ENCODE measurements around the gene GRID2. TPM values are rescaled to one million over a fixed set of nuclear protein-coding genes. Genes with fewer than 3 reads are reported as not detected.

Gene GRID2
- total and polyA plus RNA-seq, 8 donors, result 0.39 TPM; not detected in 7

GRCh38 chr4:92304606-92305005, 840 bp downstream of the GRID2 start:
- peaks cover 0 to 19% (median 0%) of the 10 kb centered on the region in 4 donors for H3K27me3 ChIP-seq
- FAIRE-seq (no peak), ATAC-seq (peak in 3 of 4 donors; percentile 9 to 29 (median 12)), DNase-seq (no peak)
- WGBS, 2 donors, result 6 to 10% methylated on average over 18 of the region's 18 CpGs
- intact Hi-C loops (cut with DNase I), result no loop called here
- no peaks in the 10 kb centered on the region for H3K9me3 ChIP-seq
- peaks cover 2 to 8% (median 4%) of the 10 kb centered on the region in 3 donors for H3K4me1 ChIP-seq
- TF ChIP-seq CTCF (IDR thresholded peaks at IDR 0.05), result no peak
- H3K4me3 ChIP-seq, result peak overlapping the region in 1 of 4 donors; percentile 52
- no peak overlapping the region for H3K27ac ChIP-seq
- no peaks in the 10 kb centered on the region for H3K36me3 ChIP-seq

GRCh38 chr4:92305148-92305877, 1.5 kb downstream of the GRID2 start:
- ATAC-seq (peak; percentile 79 to 91 (median 86)), DNase-seq (peak; percentile 21 to 80 (median 38)), FAIRE-seq (no peak)
- TF ChIP-seq CTCF (IDR thresholded peaks at IDR 0.05), result no peak
- Histone ChIP-seq H3K4me3 (peak overlapping the region; percentile 5 to 52 (median 18)), H3K27ac (no peak overlapping the region), H3K27me3 (peaks cover 0 to 23% (median 1%) of the 10 kb centered on the region in 4 donors), H3K4me1 (peaks cover 2 to 8% (median 4%) of the 10 kb centered on the region in 3 donors), H3K36me3 (no peaks in the 10 kb centered on the region), H3K9me3 (no peaks in the 10 kb centered on the region)
- intact Hi-C loops (cut with DNase I), result no loop called here
- WGBS, 2 donors, result 1% methylated on average over 65 to 68 of the region's 68 CpGs

- ATAC-seq, result peak in 3 of 4 donors; percentile 42 to 50 (median 47)
- peaks cover 0 to 23% (median 1%) of the 10 kb centered on the region in 4 donors for H3K27me3 ChIP-seq
- no peaks in the 10 kb centered on the region for H3K36me3 ChIP-seq
- peaks cover 2 to 8% (median 4%) of the 10 kb centered on the region in 3 donors for H3K4me1 ChIP-seq
- no peaks in the 10 kb centered on the region for H3K9me3 ChIP-seq
- H3K4me3 ChIP-seq, result peak overlapping the region in 3 of 4 donors; percentile 7 to 52 (median 30)
- DNase-seq, result no peak
- intact Hi-C loops (cut with DNase I), result no loop called here
- no peak overlapping the region for H3K27ac ChIP-seq
- no peak for TF ChIP-seq CTCF (IDR thresholded peaks at IDR 0.05)
- 5% methylated on average over 15 of the region's 15 CpGs for WGBS, 2 donors
- no peak for FAIRE-seq
Measured at GRCh38 chr4:92305878-92306520, 2.2 kb downstream of the GRID2 start.

GRCh38 chr4:92307181-92307580, 3.4 kb downstream of the GRID2 start:
- peaks cover 2 to 8% (median 4%) of the 10 kb centered on the region in 3 donors for H3K4me1 ChIP-seq

More at GRCh38 chr4:92307181-92307580, 3.4 kb downstream of the GRID2 start:
- intact Hi-C loops (cut with DNase I), result no loop called here
- H3K27me3 ChIP-seq, result peaks cover 0 to 20% (median 1%) of the 10 kb centered on the region in 4 donors
- H3K4me3 ChIP-seq, result no peak overlapping the region
- TF ChIP-seq CTCF (IDR thresholded peaks at IDR 0.05), result no peak
- H3K9me3 ChIP-seq, result no peaks in the 10 kb centered on the region
- 84 to 90% methylated on average over 2 of the region's 2 CpGs for WGBS, 2 donors
- FAIRE-seq, result no peak
- no peak for DNase-seq
- H3K27ac ChIP-seq, result no peak overlapping the region
- no peaks in the 10 kb centered on the region for H3K36me3 ChIP-seq
- no peak for ATAC-seq
